ENCODE data around the gene BBX.

The BBX gene

DNA sequence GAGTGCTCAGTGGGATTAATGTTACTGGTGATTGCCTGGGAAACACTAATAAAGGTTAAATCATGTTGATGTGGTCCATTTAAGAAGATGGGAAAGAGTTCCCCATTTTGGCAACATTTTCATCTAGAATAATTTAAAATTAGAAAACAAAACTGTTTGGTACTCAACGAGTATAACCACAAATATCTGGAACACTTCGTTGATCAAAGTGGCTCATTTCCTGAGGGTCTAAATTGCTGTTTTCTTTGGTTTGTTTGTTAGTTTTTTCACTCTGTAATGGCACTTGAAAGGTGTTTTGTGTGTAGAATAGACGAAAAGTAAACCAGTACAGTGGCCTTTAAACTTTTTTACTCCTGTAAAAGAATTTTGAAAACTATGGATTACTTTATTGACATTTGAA lies 73.9 kb downstream of the BBX start:
- Histone ChIP-seq H3K27ac (replicated peaks) (no peak overlapping the region), H3K27me3 (ENCODE audit: insufficient read depth, poor library complexity, severe bottlenecking) (no peaks in the 10 kb centered on the region), H3K4me3 (replicated peaks; ENCODE audit: insufficient read depth, low read length) (no peak overlapping the region)
- DNase-seq (ENCODE audit: low read depth in 1 of 2, low spot score in 1 of 2), result no peak
- no peak for TF ChIP-seq SPI1 (IDR thresholded peaks at IDR 0.05; ENCODE audit: borderline replicate concordance, low read depth)
- TF ChIP-seq GABPA (IDR thresholded peaks at IDR 0.05; ENCODE audit: low read depth), result no peak
- TF ChIP-seq REST (IDR thresholded peaks at IDR 0.05; ENCODE audit: insufficient replicate concordance, low read depth), result no peak
- TF ChIP-seq CTCF (IDR thresholded peaks at IDR 0.05; ENCODE audit: insufficient read depth, low read length), result no peak
- no peak for TF ChIP-seq POLR2AphosphoS5 (IDR thresholded peaks at IDR 0.05; ENCODE audit: low read depth)

DNA sequence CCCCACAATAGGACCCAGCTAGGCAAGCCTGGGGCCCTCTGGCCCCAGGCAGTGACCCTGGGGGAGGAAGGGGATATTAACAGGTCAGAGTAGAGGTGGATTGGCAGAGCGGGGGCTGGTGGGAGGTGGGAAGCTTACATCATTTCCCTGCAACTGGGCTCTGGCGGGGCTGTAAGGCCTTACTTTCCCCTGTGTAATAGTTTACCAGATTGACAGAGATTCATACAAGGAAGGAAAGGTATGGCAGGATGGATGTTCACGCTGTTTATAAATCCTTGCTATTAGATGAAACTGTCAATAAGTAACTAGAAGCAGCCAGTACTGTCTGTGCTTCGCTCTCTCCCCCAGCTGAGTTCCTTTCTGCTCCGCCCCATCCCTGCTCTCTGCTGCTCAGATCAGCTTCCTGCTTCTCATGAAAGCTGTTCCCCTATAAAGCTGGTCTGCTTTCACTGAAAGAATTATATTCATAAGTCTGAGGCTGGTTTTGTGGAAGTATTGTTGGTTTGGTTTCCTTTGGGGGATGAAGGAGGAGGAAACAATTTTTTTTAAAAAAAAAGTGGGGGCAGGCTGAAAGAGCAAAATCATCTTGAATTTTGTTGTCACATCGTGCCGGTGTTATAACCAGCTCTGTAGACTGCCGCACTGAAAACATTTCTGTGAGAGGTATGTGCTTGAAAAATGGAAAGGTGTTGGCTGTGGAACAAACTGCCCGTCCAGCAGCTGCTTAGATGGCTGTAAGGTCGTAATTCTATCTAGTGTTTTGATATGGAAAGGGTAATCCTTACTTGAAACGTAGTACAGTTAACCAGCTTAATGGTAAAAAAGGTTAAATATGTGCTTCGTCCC lies 76.4 kb downstream of the BBX start:
- Histone ChIP-seq H3K4me3 (replicated peaks; ENCODE audit: insufficient read depth, low read length) (peak overlapping the region; percentile 30), H3K27me3 (ENCODE audit: insufficient read depth, poor library complexity, severe bottlenecking) (no peaks in the 10 kb centered on the region), H3K27ac (replicated peaks) (peak overlapping the region; percentile 48)
- no peak for TF ChIP-seq POLR2AphosphoS5 (IDR thresholded peaks at IDR 0.05; ENCODE audit: low read depth)
- TF ChIP-seq SPI1 (IDR thresholded peaks at IDR 0.05; ENCODE audit: borderline replicate concordance, low read depth), result peak; percentile 56; the same call in 1 of the 2 replicates
- DNase-seq (ENCODE audit: low read depth in 1 of 2, low spot score in 1 of 2), result peak in 1 of 2 experiments; percentile 76

DNA sequence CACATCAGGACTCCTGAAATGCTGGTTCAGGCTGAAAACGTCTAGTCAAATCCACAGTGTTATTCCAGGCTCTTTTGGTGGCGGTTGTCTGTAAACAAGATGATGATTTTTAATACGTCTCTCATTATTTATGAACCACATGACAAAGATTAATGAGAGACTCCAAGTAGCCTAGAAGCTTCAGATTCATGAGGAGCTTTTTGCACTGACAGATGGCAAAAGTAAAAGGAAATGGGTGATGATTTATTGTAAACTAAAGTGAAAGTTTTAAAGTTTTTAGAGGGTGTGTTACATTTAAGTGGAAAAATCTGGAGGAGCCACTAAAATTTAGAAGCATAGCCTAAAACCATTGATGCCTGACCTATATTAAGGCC lies 77.0 kb downstream of the BBX start:
- H3K27me3 ChIP-seq (ENCODE audit: insufficient read depth, poor library complexity, severe bottlenecking), result no peaks in the 10 kb centered on the region

More for the DNA sequence above, 77.0 kb downstream of the BBX start:
- Histone ChIP-seq H3K27ac (replicated peaks) (peak overlapping the region; percentile 48), H3K4me3 (replicated peaks; ENCODE audit: insufficient read depth, low read length) (peak overlapping the region; percentile 30; the same call in 1 of the 2 replicates)
- DNase-seq (ENCODE audit: low read depth in 1 of 2, low spot score in 1 of 2), result no peak
- TF ChIP-seq REST (IDR thresholded peaks at IDR 0.05; ENCODE audit: insufficient replicate concordance, low read depth), result no peak
- TF ChIP-seq POLR2AphosphoS5 (IDR thresholded peaks at IDR 0.05; ENCODE audit: low read depth), result no peak
- no peak for TF ChIP-seq CTCF (IDR thresholded peaks at IDR 0.05; ENCODE audit: insufficient read depth, low read length)
- no peak for TF ChIP-seq GABPA (IDR thresholded peaks at IDR 0.05; ENCODE audit: low read depth)
